HAP-1 (cell line): ENCODE data around the gene DYNLL2.
"Not testable (repeated sequence)": the region's sequence is repeated elsewhere in the genome, so short reads cannot be mapped to it uniquely, and the experiment has no call there.

Source experiments
- DNase-seq, 2 experiments: peaks; one replicate each; pipeline ENCODE4 v3.0.0-alpha.2; 2016 to 2020; ENCODE audit warnings: low spot score in 2 of 2
- H3K27me3 ChIP-seq: fragments of 250-450 bp; sonication (Bioruptor Pico); 2 replicates; pipeline ENCODE4 v1.5.1; 2020; ENCODE audit warnings: low read depth, mild to moderate bottlenecking, moderate library complexity
- H3K36me3 ChIP-seq: fragments of 250-450 bp; sonication (Bioruptor Pico); replicated peaks from 2 replicates; pipeline ENCODE4 v1.5.1; 2020; ENCODE audit warnings: mild to moderate bottlenecking
- H3K4me1 ChIP-seq: fragments of 250-450 bp; sonication (Bioruptor Pico); 2 replicates; pipeline ENCODE4 v1.5.1; 2020; ENCODE audit warnings: mild to moderate bottlenecking
- H3K4me3 ChIP-seq: fragments of 250-450 bp; sonication (Bioruptor Pico); 2 replicates; pipeline ENCODE4 v1.5.1; 2020; ENCODE audit warnings: mild to moderate bottlenecking, moderate library complexity
- H3K9me3 ChIP-seq: fragments of 250-450 bp; sonication (Bioruptor Pico); 2 replicates; pipeline ENCODE4 v1.5.1; 2020; ENCODE audit warnings: mild to moderate bottlenecking, moderate library complexity
- in situ Hi-C: fragments of 300-500 bp; cut with MboI; formaldehyde crosslinking; loops from 3 replicates; pipeline ENCODE4 v1.14.3; 2020; ENCODE audit warnings: low sequenced_read_pairs, inconsistent platforms, mixed read lengths

DYNLL2 gene

DNA sequence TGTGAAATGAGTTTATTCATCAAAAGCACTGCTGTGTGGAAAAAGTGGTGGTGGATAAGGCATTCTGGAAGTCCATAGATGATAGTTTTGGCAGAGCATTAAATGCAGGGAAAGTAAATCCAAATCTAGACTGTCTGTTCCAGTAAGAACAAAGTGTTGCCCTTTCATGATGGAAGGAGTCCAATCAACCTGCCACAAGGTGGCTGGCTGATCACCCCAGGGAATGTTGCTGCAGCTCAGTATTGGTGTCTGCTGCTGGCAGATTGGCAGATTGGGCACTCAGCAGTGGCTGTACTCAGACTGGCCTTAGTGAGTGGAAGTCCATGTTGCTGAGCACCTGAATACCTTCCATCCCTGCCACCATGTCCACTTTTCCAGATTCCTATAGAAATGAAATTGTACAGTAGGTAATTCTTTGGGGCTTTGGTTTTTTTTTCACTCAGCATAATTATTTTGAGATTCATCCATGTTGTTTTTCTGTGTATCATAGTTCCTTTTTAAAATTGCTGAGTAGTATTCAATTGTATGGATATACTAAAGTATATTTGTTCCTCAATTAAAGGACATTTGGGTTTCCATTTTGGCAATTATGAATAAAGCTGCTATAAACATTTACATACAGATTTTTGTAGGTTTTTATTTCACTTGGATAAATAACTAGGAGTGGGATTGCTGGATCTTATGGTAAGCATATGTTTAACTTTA lies 14.3 kb downstream of the DYNLL2 start:
- Histone ChIP-seq H3K36me3 (peaks cover 12% of the 10 kb centered on the region), H3K4me1 (no peaks in the 10 kb centered on the region), H3K4me3 (no peak overlapping the region), H3K27me3 (no peaks in the 10 kb centered on the region), H3K9me3 (no peaks in the 10 kb centered on the region)
- in situ Hi-C loops = no loop called here
- DNase-seq = no peak

DNA sequence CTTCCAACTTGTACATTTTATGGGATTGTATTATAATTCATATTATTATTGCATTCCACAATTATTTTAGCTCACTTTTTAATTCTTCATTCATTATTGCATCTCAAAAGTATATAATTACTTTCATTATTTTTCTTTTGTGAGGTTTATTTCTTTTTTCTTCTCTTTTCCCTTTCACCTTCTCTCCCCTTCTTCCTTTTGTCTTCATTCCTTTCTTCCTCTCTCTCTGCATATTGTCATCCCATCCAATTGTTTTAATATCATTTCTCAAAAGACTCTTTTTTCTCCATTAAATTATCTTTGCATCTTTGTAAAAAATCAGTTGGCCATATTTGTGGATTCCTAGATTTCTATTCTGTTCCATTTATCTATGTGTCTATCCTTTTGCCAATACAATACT lies 17.3 kb downstream of the DYNLL2 start:
- in situ Hi-C loops = no loop called here
- no peak for DNase-seq
- H3K4me1 ChIP-seq = no peaks in the 10 kb centered on the region
- H3K4me3 ChIP-seq = no peak overlapping the region
- no peaks in the 10 kb centered on the region for H3K27me3 ChIP-seq
- no peaks in the 10 kb centered on the region for H3K36me3 ChIP-seq
- H3K9me3 ChIP-seq = no peaks in the 10 kb centered on the region

DNA sequence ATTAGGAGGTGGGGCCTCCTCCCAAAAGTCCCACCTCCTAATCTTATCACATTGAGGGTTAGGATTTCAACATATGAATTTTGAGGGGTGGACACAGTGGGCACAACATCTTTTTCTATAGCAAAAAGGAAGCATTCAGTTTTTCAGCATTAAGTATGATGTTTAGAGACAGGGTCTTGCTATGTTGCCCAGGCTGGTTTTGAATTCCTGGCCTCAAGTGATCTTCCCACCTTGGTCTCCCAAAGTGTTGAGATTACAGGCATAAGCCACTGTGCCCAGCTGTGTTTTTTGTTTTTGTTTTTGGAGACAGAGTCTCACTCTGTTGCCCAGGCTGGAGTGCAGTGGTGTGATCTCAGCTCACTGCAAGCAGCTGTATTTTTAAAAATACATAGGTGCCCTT lies 18.7 kb downstream of the DYNLL2 start:
- H3K27me3 ChIP-seq, H3K4me3 ChIP-seq, in situ Hi-C loops, DNase-seq, H3K9me3 ChIP-seq, H3K4me1 ChIP-seq, H3K36me3 ChIP-seq: not testable (repeated sequence)

DNA sequence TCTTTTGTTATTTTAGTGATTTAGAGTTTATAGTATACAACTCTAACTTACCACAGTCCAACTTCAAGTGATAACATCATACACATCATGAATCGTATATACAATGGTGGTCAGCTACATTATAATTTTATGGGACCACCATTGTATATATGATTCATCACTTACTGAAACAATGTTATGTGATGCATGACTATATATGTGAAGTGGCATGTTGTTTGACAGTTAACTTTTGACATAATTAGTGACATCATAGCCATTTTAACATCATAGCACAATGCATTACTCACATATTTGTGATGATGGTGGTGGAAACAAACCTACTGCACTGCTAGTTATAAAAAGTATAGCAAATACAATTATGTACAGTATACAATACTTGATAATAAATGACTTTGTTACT lies 21.9 kb downstream of the DYNLL2 start:
- H3K36me3 ChIP-seq = no peaks in the 10 kb centered on the region
- in situ Hi-C loops = no loop called here

DNA sequence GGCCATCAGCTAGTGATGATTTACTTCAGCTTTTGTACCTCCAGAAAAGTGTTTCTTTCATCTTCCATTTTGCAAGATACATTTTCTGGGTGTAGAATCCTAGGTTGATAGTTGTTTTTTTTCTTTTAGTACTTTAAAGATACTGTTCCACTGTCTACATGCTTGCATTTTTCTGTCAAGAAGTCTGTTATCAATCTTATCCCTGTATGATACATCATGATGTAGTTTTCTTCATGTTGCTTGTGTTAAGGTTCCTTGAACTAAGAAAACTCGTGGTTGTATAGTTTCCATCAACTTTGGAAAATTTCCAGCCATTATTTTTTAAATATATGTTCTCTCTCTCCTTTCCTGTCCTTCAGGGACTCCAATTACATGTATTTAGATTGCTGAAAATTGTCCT lies 24.1 kb downstream of the DYNLL2 start:
- no peaks in the 10 kb centered on the region for H3K27me3 ChIP-seq
- H3K4me3 ChIP-seq = no peak overlapping the region
- H3K36me3 ChIP-seq = no peaks in the 10 kb centered on the region
- in situ Hi-C loops = no loop called here
- DNase-seq = no peak
- H3K4me1 ChIP-seq = no peaks in the 10 kb centered on the region
- H3K9me3 ChIP-seq = no peaks in the 10 kb centered on the region

More for the DNA sequence above, 21.9 kb downstream of the DYNLL2 start:
- DNase-seq = no peak
- Histone ChIP-seq H3K27me3 (no peaks in the 10 kb centered on the region), H3K9me3 (no peaks in the 10 kb centered on the region), H3K4me3 (no peak overlapping the region), H3K4me1 (no peaks in the 10 kb centered on the region)

DNA sequence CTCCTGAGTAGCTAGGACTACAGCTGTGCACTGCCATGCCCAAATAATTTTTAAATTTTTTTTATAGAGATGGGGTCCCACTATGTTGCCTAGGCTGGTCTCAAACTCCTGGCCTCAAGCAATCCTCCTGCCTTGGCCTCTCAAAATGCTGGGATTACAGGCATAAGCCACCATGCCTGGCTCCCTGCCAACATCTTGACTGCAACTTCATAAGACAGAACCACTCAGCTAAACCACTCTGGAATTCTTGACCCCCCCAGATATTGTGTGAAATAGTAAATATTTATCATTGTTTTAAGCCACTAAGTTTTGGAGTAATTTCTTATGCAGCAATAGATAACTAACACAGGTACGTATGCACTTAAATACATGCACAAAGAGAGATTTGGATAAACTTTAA lies 26.0 kb downstream of the DYNLL2 start:
- H3K36me3 ChIP-seq = no peaks in the 10 kb centered on the region
- H3K9me3 ChIP-seq = no peaks in the 10 kb centered on the region
- no peaks in the 10 kb centered on the region for H3K27me3 ChIP-seq
- no peak overlapping the region for H3K4me3 ChIP-seq
- H3K4me1 ChIP-seq = no peaks in the 10 kb centered on the region
- in situ Hi-C loops = no loop called here
- no peak for DNase-seq

DNA sequence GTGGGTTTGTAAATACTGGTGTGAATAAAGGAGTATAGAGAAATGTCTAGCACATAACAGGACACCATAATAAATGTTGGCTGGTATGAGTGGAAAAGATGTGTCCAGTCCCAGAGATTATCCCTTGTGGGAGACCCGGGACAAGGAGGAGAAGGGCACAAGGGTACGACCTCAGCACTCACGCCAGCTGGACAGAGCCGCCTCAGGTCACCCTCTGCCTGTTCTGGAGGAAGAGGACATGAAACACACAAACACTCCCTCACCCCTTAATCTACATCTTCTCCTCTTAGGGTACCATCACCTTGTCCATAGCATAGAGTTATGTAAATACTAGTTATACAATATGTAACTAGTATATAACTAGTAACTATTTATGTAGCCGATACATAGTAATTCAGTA lies 26.8 kb downstream of the DYNLL2 start:
- DNase-seq = no peak
- H3K27me3 ChIP-seq = no peaks in the 10 kb centered on the region
- no peaks in the 10 kb centered on the region for H3K4me1 ChIP-seq
- no peaks in the 10 kb centered on the region for H3K36me3 ChIP-seq
- in situ Hi-C loops = loop anchor here (10.0 kb wide), 1 partner anchor 105 kb away; the partner anchor contains the start of gene SRSF1
- no peaks in the 10 kb centered on the region for H3K9me3 ChIP-seq
- H3K4me3 ChIP-seq = no peak overlapping the region

DNA sequence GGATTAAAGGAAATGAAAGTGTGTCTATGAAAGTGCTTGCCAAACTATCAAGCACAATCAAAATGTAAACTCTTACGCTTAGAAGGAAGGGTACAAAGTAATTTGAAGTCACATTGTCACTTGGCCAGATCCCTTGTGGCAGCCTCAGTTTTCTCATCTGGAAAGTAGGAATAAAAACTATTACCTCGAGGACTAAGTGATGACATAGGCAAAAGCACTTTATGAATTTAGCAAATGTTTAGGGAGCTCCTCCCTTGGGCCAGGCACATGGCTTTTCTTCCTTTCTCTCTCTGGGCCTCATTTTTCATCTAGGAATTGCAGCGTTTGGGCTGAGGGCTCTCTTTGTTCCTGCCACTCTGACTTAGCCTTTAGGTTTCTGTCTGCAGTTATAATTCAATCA lies 28.5 kb downstream of the DYNLL2 start:
- DNase-seq = no peak
- Histone ChIP-seq H3K36me3 (no peaks in the 10 kb centered on the region), H3K27me3 (no peaks in the 10 kb centered on the region), H3K9me3 (no peaks in the 10 kb centered on the region), H3K4me1 (no peaks in the 10 kb centered on the region), H3K4me3 (no peak overlapping the region)
- in situ Hi-C loops = loop anchor here (10.0 kb wide), 1 partner anchor 107 kb away; the partner anchor contains the start of gene SRSF1

DNA sequence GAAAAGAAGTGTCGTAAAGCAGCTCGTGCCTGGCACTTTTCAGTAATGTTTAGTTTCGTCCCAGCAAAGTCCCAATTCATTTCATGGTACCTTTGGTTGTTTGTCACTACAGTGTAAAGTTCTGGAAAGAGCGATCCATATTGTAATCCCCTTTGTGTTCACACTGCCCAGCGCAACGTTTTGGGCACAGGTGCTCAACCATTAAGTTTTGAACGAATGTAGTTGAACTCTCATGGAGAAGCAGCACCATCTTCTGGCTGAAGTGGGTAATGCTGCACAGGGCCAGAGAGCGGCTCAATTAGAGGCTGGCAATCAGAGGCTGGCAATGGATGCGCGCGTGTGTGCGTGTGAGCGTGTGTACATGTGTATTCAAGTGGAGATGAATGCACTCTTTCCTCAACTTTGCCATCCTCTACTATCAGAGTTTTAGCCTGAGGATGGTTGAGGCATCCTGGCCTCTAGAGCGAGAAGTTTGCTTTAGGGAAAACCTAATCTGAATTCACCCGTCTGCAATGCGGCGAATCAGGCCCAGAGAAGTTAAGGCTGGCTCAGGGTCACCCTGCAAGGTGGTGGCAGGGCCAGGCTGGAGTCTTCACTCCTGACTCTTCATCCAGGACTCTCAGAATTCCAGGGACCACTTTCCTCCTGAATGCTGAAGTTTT lies 29.9 kb downstream of the DYNLL2 start:
- H3K36me3 ChIP-seq = no peaks in the 10 kb centered on the region
- H3K4me3 ChIP-seq = no peak overlapping the region
- no peaks in the 10 kb centered on the region for H3K27me3 ChIP-seq
- in situ Hi-C loops = loop anchor here (10.0 kb wide), 1 partner anchor 108 kb away; the partner anchor contains the start of gene SRSF1
- H3K4me1 ChIP-seq = no peaks in the 10 kb centered on the region
- DNase-seq = peak; percentile 64 to 90
- H3K9me3 ChIP-seq = no peaks in the 10 kb centered on the region

DNA sequence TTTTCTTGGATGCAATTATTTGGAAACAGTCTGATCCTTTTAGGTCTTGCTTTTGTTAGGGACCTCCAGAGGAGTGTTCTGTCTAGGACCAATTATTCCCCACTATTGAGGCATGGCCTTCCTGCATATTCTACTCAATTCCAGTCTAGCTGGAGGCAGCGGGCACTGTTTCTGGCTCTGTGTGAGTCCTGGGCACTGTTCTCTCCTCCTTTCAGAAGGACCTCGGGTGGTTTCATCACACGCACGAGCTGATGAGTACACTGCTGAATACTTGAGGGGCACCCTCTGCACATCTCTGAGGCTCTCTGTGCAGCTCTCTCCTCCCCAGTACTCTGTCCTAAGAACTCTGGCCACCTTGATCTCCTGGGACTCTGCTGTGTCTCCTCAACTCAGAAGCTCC lies 30.7 kb downstream of the DYNLL2 start:
- DNase-seq = no peak
- Histone ChIP-seq H3K9me3 (no peaks in the 10 kb centered on the region), H3K36me3 (no peaks in the 10 kb centered on the region), H3K4me3 (no peak overlapping the region), H3K4me1 (no peaks in the 10 kb centered on the region), H3K27me3 (no peaks in the 10 kb centered on the region)
- in situ Hi-C loops = loop anchor here (10.0 kb wide), 1 partner anchor 109 kb away; the partner anchor contains the start of gene SRSF1

DNA sequence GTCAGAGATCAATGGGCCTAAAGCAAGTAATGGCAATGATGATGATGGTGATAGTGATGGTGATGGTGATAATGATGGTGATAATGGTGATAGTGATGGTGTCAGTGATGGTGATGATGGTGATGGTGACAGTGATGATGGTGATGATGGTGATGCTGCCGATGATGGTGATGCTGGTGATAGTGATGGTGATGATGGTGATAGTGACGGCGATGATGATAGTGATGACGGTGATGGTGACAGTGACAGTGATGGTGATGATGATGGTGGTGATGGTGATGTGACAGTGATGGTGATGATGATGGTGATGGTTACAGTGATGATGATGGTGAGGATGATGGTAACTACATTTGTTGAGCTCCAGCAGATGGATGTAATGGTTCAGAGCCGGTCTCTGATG lies 34.2 kb downstream of the DYNLL2 start:
- Histone ChIP-seq H3K4me3 (no peak overlapping the region), H3K4me1 (no peaks in the 10 kb centered on the region), H3K27me3 (peaks cover 1% of the 10 kb centered on the region; the same call in 1 of the 2 replicates), H3K36me3 (no peaks in the 10 kb centered on the region), H3K9me3 (no peaks in the 10 kb centered on the region)
- no peak for DNase-seq
- in situ Hi-C loops = loop anchor here (5.0 to 10.0 kb wide), 2 partner anchors 113 to 260 kb away; partner anchors contain the start of gene SRSF1

DNA sequence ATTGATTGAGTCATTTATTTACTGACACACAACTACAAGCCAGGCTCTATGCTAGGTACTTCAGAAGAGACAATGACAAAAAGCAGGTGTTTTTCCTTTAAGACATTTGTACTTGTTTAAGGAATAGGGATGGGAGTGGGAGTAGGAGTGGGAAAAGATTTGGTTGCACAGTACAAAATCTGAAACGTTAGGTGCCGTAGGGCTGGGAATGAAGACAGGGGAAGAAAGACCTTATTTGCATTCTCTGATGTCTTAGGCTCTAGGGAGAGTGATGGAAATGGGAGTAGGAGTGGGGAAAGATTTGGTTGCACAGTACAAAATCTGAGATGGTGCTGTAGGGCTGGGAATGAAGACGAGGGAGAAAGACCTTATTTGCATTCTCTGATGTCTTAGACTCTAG lies 36.3 kb downstream of the DYNLL2 start:
- Histone ChIP-seq H3K36me3 (no peaks in the 10 kb centered on the region), H3K4me3 (no peak overlapping the region), H3K4me1 (no peaks in the 10 kb centered on the region), H3K9me3 (no peaks in the 10 kb centered on the region), H3K27me3 (peaks cover 2% of the 10 kb centered on the region; the same call in 1 of the 2 replicates)
- in situ Hi-C loops = loop anchor here (5.0 to 10.0 kb wide), 2 partner anchors 115 to 262 kb away; partner anchors contain the start of gene SRSF1
- no peak for DNase-seq

DNA sequence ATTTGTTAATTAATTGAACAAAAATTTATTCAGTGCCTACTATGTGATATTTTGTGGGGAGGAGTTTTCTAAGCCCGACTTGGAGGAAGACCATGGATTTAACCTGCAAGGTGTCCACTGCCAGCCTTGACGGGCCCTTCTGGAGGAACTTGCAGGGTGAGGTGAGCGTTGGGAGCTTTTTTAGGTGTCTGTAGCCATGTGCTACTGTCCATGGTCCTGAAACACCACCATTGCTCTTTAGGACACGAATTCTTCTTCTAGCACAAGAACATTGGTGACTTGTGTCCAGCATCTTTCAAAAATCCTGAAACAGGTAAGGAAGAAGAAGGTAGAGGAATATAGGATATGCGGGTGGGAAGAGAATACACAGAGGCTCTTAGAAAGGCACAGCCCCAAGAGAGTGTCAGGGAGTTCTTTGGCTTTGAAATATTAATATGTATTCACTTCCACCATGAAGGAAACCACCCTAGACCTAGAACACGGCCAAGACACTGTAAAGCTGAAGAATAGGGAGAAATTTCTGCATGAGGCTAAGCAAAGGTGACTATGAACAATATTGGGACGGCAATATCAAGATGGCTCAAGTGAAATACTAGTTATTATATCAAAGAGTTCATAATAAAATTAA lies 37.1 kb downstream of the DYNLL2 start:
- no peaks in the 10 kb centered on the region for H3K4me1 ChIP-seq
- H3K9me3 ChIP-seq = no peaks in the 10 kb centered on the region
- DNase-seq = peak; percentile 23 to 71
- in situ Hi-C loops = no loop called here
- H3K36me3 ChIP-seq = no peaks in the 10 kb centered on the region
- peaks cover 2% of the 10 kb centered on the region; the same call in 1 of the 2 replicates for H3K27me3 ChIP-seq
- H3K4me3 ChIP-seq = no peak overlapping the region

DNA sequence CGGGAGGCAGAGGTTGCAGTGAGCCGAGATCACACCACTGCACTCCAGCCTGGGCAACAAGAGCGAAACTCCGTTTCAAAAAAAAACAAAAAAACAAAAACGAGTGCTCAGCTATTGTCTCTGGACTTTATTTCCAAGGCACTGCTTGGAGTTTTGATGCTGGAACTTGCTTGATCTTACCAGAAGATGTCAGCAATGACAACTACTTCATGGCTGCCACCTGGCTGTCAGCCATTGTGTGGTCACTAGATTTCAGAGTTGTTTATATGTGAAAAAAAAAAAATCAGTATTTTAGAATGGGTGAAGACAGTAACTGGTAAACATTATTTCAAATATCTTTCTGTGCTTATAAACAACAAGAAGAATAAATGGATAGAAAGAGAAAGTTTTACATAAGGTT lies 38.7 kb downstream of the DYNLL2 start:
- Histone ChIP-seq H3K36me3 (no peaks in the 10 kb centered on the region), H3K27me3 (peaks cover 17% of the 10 kb centered on the region), H3K9me3 (no peaks in the 10 kb centered on the region), H3K4me3 (no peak overlapping the region), H3K4me1 (no peaks in the 10 kb centered on the region)
- in situ Hi-C loops = no loop called here
- peak in 1 of 2 experiments; percentile 15 for DNase-seq
